H1 (cell line): ENCODE data around the gene SIGLEC10.

Source experiments
- CHD2 ChIP-seq: IDR thresholded peaks from 2 replicates; pipeline ENCODE4 v1.6.1; 2012; ENCODE audit warnings: low read length, improper control_type of control experiment
- EP300 ChIP-seq, 2 experiments: IDR thresholded peaks; 1 replicate in 1 of 2; 2 replicates in 1 of 2; pipeline ENCODE4 v1.6.1; 2011 to 2012; ENCODE audit warnings: low read depth in 2 of 2, low read length in 2 of 2, mild to moderate bottlenecking in 2 of 2, borderline replicate concordance in 1 of 2, inconsistent platforms in 1 of 2, moderate library complexity in 1 of 2
- EZH2 ChIP-seq: fragments of 200-600 bp; sonication (generic); IDR thresholded peaks from 2 replicates; pipeline ENCODE4 v1.7.1; 2012; ENCODE audit warnings: low read depth, mild to moderate bottlenecking, moderate library complexity, low read length, inconsistent platforms; ENCODE audit not compliant: severe bottlenecking
- GABPA ChIP-seq: IDR thresholded peaks from 2 replicates; pipeline ENCODE4 v1.6.1; 2011; ENCODE audit warnings: mild to moderate bottlenecking, low read length, moderate library complexity, borderline replicate concordance; ENCODE audit not compliant: insufficient read depth
- JUND ChIP-seq: IDR thresholded peaks from 2 replicates; pipeline ENCODE4 v1.6.1; 2011; ENCODE audit warnings: mild to moderate bottlenecking, improper control_type of control experiment, low read length
- POLR2A ChIP-seq, 2 experiments: IDR thresholded peaks; 1 replicate in 1 of 2; 2 replicates in 1 of 2; pipeline ENCODE4 v1.6.1; 2011; ENCODE audit warnings: low read depth in 2 of 2, low read length in 2 of 2, mild to moderate bottlenecking in 2 of 2; ENCODE audit errors: control extremely low read depth in 1 of 2
- SP4 ChIP-seq: IDR thresholded peaks from 2 replicates; pipeline ENCODE4 v1.6.1; 2012; ENCODE audit warnings: low read length, inconsistent platforms
- TAF1 ChIP-seq: IDR thresholded peaks from 2 replicates; pipeline ENCODE4 v1.6.1; 2011; ENCODE audit warnings: mild to moderate bottlenecking, low read depth, low read length
- TF ChIP-seq, protein P1 (sequence below), 3 experiments: IDR thresholded peaks; 1 replicate in 2 of 3; 2 replicates in 1 of 3; pipeline versions ENCODE4 v1.5.1 to v1.6.1; 2011; ENCODE audit warnings: low read length in 3 of 3, mild to moderate bottlenecking in 3 of 3, inconsistent platforms in 2 of 3, low read depth in 1 of 3, moderate library complexity in 1 of 3; ENCODE audit not compliant: insufficient read depth in 1 of 3; ENCODE audit errors: control extremely low read depth in 1 of 3

DNA sequence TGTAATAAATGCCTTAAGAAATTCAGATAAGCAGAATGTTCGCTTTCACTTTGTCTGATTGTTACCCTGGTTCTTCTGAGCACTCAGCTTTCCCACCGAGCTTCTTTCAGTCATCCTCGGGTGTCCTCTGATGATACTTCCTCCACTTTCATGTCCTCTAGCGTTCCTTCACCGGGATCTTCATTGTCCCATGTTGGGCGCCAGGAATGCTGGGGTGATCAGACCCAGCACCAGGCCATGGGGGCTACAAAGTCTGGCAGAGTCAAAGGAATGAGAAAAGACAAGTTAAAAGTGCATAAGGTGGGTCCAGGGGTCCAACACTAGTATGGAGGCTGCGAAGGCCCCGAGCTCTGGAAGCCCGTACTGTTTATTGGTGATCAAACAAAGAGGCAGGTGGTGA, 15.3 kb downstream of the SIGLEC10 start:
- TF ChIP-seq TAF1, result no peak
- no peak for TF ChIP-seq EZH2
- no peak for TF ChIP-seq EP300 (IDR thresholded peaks at IDR 0.05; ENCODE audit: borderline replicate concordance in 1 of 2, low read depth in 2 of 2, low read length in 2 of 2)
- TF ChIP-seq, protein P1, sequence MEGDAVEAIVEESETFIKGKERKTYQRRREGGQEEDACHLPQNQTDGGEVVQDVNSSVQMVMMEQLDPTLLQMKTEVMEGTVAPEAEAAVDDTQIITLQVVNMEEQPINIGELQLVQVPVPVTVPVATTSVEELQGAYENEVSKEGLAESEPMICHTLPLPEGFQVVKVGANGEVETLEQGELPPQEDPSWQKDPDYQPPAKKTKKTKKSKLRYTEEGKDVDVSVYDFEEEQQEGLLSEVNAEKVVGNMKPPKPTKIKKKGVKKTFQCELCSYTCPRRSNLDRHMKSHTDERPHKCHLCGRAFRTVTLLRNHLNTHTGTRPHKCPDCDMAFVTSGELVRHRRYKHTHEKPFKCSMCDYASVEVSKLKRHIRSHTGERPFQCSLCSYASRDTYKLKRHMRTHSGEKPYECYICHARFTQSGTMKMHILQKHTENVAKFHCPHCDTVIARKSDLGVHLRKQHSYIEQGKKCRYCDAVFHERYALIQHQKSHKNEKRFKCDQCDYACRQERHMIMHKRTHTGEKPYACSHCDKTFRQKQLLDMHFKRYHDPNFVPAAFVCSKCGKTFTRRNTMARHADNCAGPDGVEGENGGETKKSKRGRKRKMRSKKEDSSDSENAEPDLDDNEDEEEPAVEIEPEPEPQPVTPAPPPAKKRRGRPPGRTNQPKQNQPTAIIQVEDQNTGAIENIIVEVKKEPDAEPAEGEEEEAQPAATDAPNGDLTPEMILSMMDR (IDR thresholded peaks at IDR 0.05; ENCODE audit: control extremely low read depth in 1 of 3, insufficient read depth in 1 of 3, low read depth in 1 of 3, low read length in 3 of 3), result no peak
- TF ChIP-seq CHD2, result no peak
- TF ChIP-seq JUND, result no peak
- TF ChIP-seq GABPA, result no peak
- TF ChIP-seq POLR2A (IDR thresholded peaks at IDR 0.05; ENCODE audit: control extremely low read depth in 1 of 2, low read depth in 2 of 2, low read length in 2 of 2), result no peak
- TF ChIP-seq SP4, result no peak
